HG02642 (cell line): ENCODE data around the gene R3HDM2.

ENCODE experiments used
- ATAC-seq: cut with Tn5 transposase; IDR thresholded peaks from one replicate; pipeline ENCODE4 v1.9.1; 2021; ENCODE audit warnings: mild to moderate bottlenecking; ENCODE audit not compliant: unreplicated experiment, poor library complexity

R3HDM2 gene

DNA sequence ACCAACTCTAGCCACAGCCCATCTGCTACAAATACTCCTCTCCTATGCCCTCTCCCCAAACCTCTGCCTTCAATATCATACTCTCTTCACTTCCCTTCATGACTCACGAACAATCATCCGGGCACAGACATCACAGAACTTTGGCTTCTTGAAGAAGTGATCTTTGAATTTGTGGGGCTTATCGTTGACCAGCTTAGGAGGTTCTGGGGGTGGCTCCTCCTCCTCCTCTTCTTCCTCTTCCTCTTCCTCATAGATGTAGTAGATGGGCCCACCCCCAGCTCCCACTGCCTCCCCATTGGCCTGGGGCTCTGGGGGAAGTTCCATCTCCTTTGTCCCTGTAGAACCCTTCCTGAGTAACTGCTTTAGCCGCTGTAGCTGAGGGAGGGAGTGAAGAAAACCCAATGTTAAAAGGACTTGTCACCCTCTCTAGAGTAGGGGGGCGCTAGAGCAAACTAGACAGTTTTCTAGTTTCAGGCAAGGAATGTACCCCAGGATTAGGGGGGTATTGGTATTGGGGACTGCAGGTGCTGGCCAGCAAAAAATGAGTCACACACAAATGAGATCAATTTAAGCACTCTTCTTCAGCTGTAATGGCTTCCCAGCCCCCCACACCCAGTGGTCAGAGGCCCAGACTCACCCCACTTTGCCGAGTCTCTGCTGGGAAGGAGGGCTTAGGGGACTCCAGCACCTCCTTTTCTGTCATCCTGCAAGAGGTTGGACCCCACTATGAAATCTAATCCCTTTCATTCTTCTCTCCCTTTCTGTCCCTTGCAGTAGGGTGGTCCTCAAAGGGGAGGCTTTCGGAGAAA, 181.7 kb downstream of the R3HDM2 start:
- no peak for ATAC-seq

DNA sequence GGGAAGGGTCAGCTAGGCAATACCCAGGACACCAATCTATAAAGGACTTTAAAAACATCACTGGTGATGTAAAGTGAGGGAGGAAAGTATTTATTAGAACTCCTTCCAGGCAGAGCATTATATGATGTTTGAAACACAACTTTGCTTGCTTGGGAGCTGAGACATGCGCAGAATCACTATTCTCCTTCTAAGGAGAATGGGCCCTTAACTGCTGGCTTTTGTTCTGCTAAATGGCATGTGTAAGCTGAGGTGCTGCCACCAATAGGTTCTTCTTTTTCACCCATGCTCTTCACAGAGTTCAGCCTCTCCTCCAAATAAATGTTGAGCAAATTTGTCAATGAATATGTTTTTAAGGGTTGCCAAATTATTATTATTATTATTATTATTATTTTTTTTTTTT, 183.8 kb downstream of the R3HDM2 start:
- no peak for ATAC-seq

DNA sequence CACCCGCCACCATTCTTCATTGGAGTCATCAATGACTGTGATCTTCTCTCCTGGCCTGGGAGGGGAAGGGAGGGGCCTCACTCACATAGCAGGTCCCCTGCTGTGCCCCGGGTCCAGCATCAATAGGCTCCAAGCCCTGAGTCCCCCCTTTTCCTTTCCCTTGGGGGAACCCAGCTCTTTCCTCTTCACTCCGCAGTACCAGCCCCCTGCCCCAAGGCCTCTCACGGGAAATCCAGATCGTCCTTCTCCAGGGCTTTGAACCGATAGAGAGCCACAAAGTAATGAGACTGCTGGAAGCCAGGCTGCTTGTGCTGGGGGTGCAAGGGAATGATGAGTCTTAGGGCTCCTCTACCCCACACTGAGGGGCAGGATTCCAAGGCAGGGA, 186.5 kb downstream of the R3HDM2 start:
- no peak for ATAC-seq

DNA sequence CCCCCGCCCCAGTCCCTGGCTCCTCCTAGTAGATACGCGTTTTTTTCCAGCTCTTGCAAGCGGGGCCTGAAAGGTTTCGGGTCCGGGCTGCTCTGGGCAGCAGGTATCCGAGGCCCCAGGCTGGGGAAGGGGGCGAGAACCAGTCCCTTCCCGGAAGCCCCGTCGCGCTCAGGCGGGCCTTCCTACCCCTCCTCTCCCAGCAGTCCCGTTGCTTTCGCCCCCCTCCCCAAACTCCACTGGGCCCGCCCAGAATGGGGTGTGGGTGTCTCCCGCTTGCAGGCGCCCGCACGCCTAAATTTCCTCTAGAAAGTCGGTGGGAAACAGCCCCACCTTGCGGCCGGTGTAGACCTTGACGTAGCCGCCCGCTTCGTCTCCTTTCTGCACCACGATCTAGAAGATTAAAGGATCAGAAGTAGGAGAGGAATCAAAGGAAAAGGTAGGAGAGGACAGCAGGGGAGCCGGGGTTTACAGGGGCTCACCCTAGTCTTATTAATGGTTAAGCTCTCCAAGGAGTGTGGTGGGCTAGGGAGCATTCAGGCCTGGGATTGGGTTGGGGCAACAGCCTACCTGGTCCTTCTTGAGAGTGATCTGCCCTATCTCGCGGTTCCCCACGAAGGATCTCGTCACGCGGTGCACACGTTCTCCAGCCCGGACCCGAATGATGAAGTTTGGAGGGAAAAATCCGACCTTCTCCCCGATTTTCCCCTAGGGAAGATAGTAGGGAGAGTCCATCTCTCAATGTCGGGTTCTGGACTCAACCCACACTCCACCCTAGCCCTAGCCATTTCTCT, 187.1 kb downstream of the R3HDM2 start:
- no peak for ATAC-seq

DNA sequence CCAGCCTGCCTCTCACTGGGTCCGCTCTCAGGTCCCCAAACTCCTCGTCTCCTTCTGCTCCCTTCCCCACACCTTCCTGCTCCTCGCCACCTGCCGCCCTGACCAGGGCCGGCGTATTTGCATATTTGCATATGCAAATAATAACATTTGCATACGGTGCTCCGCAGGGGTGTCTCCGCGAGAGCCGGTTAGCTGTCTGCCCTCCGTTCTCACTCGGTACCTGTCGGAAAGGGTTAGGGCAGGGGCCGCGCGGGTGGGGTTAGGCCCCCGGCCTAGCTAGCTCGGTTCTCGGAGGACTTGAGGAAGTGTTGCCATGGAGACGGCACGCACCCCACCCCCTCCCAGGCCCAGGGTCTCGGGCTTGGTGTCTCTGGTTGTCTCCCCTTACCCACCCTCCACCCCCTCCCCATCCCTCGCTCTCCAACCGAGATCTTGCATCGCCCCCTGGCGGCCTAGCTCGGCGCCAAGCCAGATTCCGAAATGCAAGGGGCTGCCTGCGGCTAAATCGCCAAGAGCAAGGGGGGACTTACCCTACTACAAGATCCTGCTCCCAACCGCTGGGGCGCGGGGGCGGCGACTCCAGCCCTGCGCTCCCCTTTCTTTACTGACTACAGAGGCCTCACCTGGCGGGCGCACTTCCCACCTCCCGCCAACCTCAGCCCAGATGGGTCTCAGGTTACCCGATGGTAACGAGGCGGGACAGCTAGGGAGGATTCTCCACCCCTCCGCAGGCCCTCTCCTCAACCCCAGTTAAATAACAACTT, 188.0 kb downstream of the R3HDM2 start:
- peak; percentile 35 for ATAC-seq

DNA sequence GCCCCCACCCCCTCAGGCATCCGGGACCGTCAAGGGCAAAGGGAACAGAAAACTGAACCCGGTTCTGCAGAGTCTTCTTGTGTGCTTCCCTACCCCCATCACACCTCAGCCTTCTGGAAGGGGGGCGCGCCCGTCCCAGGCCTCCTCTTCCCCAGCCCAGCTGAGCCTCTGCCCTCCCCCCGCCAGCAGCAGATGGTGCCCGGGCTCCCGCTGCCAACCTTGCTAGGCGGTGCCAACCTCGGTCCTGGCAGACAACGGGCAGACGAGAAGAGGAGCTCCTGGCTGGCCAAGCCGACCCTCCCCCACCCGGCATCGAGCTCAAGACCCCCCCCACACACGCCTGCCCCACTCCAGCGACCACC, 188.5 kb downstream of the R3HDM2 start:
- ATAC-seq, result no peak

DNA sequence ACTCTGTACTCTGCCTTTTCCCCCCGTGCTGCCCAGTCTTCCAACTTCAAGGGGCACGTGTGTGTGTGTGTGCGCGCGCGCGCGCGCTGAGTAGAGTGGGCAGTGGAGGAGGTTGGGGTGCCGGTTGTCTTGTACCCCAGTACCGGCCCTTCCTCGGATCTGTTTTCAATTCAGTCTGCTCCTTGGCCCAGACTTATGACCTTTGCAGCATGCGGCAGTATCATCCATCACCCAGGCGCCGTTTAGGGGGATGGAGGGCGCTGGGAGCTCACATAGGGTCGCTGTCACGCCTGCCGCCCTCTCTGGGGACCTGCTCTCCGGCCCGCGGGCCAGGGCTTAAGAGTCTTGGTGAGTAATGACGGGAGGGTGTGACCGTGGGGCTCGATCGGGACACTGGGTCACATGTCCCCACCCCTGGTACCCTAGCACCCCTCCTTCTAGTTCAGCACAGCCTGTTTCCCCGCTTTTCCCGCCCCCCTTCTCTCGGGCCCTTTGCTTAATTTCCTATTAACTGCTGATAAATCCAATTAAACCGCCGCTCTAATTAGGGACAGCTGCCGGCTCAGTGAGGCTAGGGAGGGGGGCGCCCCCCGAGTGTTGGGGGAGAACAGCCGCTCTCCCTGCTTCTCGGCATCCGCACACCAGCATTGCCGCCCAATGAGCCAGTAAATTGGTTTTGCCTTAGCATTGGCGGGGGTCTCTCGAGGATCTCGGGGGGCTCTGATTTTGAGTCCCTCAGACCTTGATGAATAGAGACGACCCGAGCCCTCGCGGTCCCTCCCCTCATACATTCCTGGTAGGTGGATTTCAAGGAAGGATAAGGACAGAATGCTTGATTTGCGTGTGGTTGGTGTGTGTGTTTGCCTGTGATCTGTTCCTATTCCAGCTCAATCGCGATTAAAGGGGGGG, 189.2 kb downstream of the R3HDM2 start:
- ATAC-seq, result no peak

DNA sequence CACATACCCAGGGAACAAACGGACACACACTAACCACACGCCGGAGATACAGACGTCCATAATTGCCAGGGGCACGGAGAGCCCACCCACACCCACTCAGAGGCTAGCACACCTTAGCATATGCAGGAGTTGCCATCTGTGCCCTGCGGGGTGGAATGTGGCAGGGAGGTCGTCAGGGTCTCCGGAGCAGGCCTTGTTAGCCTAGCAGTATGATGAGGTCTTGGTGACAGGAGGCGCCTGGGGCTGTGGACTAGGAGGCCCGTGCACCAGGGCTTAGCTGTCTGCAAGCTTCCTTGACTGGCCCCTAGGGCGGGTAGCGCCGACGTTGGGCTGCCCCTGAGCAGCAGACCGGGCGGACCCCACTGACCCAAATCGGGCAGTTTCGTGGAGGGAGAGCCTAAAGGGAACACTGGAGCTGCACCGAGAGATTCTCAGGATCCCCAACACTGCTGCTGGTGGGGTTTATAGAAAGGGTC, 189.9 kb downstream of the R3HDM2 start:
- no peak for ATAC-seq

DNA sequence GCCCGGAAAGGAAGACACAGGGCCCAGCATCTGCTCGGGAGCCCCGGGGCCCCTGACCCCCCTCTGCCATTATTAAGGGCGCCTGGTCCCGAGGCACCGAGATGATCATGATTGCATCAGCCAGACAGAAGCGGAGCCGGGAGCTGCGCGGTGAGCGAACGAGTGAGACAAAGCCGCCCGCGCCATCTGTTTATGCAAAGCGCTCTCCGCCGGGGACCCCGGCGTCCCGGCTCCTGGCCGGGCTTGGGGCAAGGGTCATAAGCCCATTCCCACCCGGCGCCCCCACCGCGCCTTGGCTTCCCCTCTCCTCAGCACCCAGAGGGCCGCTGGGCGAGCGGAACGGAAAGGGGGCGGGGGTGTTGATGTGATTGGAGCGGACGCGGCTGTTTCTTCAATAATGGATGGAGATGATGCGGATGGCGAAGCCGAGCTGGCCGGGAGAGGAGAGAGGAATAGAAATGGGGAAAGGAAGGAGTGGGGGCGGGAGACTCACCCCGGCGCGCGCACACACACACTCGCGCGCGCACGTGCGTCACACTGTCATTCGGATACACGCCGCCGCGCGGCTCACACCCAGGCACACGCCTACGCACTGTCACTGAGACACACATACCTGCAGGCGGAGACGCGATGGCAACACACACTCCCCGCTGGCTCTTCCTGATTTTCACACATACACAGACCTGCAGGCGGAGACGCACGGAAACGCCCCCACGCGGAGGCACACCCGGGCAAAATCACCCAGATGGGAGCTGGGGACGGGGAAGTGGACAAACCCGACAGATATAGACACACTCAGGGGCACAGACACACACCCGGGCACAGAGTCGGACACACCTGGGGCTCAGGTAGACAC, 190.5 kb downstream of the R3HDM2 start:
- ATAC-seq, result no peak

DNA sequence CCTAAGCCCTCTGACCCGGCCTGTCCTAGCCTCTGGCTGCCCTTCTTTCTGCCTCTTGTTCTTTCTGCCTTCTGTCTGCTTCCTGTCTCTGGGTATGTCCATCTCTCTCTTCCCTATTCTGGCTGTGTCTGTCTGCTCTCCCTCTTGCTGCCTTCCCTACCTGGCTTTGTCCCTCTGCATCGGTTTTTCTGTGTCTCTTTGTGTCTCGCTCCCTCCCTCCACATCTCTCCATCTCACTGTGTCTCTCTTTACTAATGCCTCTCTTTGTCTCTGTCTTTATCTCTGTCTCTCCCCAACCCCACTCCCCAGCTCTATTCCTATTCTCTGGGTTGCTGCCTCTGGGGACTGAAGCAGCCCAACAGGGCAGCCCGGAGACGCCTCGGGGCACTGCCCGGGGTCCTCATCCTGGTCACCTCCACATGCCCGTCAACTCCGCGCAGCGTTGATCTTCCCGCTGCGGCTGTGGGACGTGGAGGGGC, 191.2 kb downstream of the R3HDM2 start:
- ATAC-seq, result no peak

DNA sequence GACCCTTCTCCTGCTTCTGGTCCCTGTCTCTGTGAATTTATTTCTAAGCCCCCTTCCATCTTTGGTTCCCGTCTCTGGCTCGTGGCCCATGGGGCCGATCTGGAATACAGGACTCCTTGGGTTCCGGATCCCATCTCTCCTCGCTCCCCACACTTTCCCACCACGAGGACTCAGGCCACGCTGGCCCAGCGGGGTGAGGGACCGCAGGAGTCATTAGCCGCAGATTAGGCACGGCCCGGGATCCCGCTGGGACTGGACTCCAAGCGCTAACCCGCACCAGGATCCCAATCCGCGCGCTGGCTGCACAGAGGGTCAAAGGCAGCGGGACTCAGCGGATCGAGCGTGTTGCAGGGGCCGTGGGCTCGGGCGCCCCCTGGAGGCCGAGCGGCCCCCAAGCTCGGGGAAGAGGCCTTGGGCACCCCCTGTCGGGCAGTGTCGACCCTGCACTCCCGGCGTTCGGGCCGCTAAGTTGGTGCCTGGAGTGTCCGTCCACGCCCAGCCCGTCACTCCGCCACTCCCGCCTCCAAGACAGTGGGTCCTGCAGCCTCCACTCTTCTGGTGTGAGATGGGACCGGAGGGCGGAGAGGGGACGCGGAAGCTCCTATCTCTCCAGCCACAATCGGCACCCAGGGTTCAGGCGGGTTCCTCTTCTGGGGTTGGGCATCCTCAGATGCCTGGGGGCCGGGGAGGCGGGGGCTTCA, 191.8 kb downstream of the R3HDM2 start:
- ATAC-seq, result peak; percentile 59

DNA sequence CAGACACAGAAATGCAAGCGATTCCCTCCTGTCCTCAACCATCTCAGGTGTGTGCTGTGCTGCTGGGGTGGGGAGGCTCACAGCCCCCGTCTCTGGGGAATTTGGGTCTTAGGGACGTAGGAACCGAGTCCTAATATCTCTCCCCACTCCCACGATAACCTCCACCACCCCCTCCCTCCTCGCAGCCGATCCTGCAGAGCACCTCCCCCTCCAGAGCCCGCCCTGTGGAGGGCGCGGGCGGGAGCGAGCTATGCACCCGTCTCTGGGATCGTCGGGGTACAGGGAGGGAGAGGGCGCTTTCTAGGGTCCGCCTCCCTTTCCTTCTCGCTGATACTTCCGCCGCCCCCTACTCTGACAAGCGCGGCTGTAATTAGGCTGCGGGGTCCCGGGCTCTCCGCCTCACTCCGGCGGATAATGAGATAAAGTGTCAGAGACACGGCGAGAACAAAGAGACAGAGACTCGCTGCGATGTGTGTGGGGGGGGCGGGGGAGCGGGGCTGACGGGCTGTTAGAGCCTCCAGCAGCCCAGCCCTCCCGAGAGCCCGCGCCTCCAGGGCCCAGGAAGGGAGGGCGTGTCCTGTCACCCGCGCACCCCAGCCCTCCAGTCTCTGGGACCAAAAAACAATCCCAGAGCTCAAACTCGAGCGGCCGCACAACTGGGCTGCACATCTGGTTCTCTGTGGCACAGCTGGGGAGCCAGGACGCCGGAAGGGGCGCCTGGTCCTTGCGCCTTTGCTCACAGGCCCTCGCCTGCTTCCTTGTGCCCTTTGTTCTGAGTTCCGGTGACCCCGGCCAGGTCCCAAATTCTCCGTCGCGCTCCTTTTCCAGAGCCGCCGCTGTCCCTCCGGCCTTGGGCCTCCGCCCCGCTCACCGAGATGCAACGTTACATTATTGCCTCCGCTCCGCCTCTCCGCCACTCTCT, 192.7 kb downstream of the R3HDM2 start:
- ATAC-seq, result no peak

DNA sequence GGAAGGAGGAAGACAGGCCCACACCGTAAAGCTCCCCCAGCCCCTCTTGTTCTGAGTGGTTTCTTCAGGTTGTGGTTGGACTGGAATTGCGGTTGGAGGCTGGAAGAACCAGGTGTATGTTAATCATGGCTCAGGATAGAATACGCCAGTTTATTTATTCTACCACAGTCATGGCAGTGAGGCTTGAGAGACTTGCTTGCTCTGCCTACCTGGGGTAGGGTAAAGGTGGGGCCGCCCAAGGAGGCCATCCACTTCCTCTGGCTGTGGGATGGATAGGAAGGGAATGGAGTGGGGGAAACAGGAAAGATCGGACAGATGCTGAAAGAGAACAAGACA, 193.3 kb downstream of the R3HDM2 start:
- ATAC-seq, result no peak

DNA sequence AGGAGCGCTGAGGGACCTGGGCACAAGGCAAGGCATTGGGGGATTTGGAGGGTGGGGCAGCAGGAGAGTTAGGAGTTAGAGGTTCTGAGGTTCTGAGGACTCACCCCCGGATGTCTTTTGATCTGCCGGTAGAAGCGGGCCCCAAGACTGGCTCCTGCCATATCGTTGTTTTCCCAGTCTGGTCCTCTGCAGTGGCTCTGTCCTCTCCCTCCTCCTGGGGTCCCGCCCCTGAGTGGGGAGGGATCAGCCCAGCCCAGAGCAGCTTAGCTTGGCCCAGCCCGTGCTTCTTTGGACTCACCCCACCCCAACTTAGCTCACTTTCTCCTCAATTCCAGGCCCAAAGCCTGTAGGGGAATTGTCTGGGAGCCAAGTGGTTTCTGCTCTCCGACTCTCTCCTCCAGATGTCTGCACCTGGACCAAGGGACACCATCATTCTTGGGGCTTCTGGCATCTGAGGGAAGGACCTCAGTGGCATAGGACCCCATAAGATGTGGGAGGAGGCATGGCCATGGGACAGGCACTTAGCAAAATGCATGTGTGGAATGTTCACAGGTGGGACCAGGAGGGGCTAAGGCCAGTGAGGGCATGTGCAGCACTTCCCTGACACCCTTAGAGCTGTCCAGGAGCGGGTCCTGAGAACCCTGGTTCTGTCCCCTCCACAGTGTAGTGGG, 193.8 kb downstream of the R3HDM2 start:
- ATAC-seq, result no peak

DNA sequence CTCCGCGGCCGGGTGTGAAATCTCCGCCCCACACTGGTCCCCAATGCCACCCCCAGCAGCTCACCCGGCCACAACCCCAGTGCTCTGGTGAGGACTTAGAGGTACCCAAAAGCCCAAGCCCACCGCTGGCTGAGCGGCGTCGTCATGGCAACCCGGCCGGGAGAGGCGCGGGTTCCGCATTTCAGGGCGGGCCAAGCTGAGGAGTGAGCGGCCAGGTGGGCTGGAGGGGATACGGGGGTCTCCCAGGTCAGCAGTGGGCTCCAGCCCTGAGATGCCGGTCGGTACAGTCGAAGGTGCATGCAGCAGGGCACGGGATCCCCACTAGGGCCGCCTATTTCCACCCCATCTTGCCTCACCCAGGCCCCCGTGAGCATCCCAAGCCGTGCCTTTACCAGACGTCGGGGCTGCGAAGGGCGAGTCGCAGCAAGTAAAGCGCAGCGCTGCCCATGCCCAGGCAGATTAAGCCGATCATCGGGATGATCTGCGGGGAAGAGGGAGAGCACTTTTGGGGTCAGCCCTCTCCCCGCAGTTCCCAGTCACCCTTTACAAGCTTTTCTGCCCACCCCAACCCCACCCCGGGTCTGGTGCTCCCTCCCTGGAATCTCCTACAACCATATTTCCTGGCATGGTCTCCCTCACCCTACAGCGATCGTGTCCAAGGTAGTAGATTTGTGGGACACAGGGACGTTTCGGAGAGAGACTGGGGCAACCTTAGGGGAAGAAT, 194.5 kb downstream of the R3HDM2 start:
- ATAC-seq, result no peak

DNA sequence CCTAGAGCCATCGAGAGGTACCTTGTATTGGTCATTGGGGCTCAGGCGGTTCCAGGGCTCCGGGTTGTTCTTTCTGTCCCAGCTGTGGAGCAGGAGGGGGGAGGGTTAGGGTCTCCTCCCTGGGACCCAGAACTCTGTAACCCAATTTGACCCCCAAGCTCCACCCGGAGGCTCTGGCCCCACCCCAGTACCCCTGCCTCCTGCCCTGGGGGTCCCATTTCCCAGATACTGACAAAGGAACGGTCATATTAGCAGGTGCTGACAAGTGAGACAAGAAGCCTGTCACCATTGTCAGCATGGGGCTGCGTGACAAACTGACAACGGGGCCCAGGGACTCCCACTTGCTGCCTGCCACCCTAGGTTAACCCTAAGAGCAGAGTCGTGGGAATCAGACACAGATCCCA, 195.1 kb downstream of the R3HDM2 start:
- ATAC-seq, result no peak
